Caki2 (cell line): ENCODE data around the gene TBL1X. TPM values are rescaled to one million over a fixed set of nuclear protein-coding genes. Genes with fewer than 3 reads are reported as not detected.

ENCODE experiments used
- DNase-seq: peaks from one replicate; pipeline ENCODE4 v3.0.0-alpha.2; 2015; ENCODE audit warnings: low read depth
- in situ Hi-C: cut with HindIII; loops from 2 replicates; pipeline ENCODE4 v1.10.0; 2016; ENCODE audit warnings: low sequenced_read_pairs, low pct_unique_long_range_greater_than_20kb, mixed read lengths
- total RNA-seq: library from RNA; depleted of rRNA; stranded (reverse); fragments of >200 nt; shearing (Covaris generic); gene quantifications from 2 replicates; pipeline ENCODE4 v1.2.3, GENCODE V29; 2014; ENCODE audit warnings: low replicate concordance

TBL1X gene
- total RNA-seq, 1 experiment from 2014 or later = 10.6 TPM

DNA sequence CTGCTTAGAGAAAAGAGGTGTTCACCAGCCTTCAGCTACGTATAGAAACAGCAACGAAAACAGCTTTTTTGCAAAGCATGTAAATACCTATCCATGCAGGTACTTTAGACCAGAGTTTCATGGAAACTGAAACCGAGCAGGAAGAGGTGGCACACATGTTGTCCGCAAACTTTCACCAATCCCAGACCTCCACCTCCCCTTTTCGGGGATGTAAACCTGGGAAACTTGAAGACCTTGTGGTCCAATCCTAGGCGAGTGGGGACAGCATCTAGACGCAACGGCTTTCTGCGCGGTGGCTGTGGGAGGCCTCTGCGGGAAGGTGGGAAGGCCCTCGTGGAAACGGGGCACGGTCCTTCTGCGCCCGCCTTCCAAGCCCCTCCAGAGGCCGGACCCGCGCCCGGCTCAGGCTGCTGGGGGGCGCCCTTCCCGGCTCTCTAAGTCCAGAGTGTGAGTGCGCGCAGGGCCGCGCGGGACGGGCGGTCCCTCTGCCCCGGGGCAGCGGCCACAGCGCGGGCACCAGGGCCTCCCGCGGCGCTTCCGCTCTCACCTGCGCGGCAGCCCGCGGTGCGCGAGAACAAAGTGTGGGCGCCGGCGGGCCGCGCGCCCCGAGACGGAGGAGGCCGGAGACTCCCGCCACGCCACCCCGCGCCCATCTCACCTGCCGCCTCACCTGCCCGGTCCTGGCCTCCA, 320.5 kb downstream of the TBL1X start:
- in situ Hi-C loops = no loop called here
- DNase-seq = no peak

DNA sequence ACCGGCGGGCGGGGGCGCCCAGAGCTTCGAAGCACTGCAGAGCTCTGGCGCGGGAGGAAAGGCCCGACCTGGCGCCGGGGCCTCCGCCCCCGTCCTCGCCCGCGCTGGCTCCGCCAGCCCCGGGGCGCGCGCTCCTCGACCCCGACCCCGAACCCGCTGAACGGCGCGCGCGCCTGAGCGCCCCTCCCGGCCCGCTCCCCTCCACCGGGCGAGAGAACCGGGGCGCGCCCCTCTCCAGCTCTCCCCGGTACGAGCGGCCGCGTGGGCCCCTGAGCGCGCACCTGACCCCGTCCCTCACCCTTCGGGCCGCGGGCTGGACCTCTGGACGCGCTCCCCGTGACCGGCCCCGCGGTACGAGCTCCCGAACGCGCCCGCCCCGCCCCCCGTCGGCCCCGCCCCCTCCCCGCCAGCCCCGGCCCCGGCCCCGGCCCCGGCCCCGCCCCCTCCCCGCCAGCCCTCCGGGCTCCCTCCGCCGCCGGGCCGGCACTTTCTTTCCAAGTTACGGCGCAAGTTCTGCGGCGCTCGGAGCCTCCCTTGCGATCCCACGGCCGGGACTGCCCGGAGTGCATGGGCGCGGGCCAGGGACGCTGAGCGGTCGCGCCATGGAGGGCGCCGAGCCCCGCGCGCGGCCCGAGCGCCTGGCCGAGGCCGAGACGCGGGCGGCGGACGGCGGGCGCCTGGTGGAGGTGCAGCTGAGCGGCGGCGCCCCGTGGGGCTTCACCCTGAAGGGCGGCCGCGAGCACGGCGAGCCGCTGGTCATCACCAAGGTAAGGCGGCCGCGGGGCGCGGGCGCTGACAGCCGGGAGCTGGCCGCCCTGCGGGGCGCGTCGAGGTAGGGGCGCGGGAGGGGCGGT, 321.3 kb downstream of the TBL1X start, which contains the start of gene SHROOM2:
Gene SHROOM2 (plus strand): TSS at position 486 of the 854 bp plus-strand sequence. CDS start 117 bp downstream, at position 603.
- in situ Hi-C loops = no loop called here
- peak; percentile 21 for DNase-seq

DNA sequence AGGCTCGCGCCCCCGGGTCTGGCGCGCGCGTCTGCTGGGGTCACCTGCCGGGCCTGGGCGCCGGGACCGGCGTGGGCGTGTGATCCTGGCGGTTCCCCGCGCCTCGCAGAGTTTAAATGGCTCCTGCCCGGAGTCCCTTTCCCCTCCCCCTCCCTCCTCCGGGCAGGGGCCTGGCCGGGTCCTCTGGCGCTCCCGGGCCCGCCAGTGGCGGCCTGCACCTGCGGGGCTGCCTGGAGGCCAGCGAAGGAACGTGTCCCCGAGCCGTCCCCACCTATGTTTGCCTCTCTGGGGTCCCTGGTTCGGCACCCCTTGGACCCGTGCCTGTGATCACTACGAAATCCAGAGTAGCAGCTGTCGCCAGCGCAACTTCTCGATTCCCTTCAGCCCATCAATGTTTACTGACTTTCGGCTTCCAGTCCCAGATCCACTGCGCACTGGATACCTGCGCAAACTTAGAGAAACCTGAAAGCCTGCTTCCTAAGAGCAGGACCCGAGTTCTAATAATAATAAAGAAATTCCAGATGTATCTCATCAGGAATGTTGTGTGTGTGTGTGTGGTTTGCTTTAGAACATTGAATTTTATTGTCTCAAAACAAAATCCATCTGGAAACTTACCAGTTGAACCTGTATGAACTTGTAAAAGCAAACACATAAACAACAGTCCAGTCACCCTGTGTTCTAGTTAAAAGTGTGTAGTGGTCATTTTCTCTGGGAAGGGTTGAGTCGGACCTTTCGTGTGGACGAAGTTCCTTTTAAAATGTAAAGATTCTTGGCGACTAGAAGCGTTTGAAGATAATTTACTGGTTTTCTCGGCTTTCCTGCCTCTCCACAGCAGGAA, 322.2 kb downstream of the TBL1X start:
- DNase-seq = peak; percentile 12
- in situ Hi-C loops = no loop called here

DNA sequence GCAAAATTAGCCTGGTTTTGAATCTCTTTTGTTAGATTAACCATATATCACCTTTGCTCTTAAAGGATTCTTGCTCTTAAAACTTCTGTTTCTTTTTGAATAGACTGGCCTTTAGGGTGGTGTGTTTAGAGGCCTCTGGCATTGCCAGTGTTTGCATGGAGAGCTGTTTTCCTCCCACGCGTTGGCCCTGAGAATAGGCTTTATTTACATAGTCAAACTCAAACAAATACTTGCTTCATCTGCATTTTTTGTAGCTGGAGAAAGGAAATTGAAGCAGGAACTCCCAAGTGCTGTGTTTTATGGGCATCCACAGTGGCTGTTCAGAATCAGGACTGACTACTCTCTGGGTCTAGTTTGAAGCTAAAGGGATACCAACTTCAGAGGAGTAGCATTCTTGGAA, 324.1 kb downstream of the TBL1X start:
- in situ Hi-C loops = no loop called here
- no peak for DNase-seq

DNA sequence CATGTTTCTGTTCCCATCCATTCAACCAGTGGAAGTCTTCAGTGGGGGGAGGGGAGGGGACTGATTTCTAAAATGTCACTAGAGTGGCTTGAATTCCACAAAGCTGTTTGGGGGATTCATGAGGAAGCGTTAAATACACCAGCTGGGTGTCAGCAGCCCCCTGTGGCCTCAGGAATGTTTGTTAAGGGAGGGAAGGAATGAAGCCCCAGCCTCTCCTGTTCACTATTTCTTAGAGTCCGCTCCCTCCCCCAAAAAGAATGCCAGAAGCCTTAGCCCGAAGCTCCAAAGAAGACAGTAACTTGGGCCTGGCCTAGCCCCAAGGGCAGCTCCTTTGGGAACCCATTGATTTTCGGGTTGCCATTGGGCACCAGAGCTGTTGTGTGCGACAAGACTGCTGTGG, 324.7 kb downstream of the TBL1X start:
- in situ Hi-C loops = no loop called here
- DNase-seq = no peak
